DND-41 (cell line): ENCODE results near the gene CCL5.

Experiments
- ATAC-seq: fragments of 200-7000 bp; cut with Tn5 transposase; 3 replicates; pipeline ENCODE4 v1.9.1; 2021; ENCODE audit warnings: low read depth; ENCODE audit not compliant: insufficient read depth
- DNase-seq: peaks from one replicate; pipeline ENCODE4 v3.0.0-alpha.2; 2020
- H2AFZ ChIP-seq: 2 replicates; pipeline ENCODE4 v1.6.0; 2012; ENCODE audit warnings: low read depth, low read length
- H3K27ac ChIP-seq: 2 replicates; pipeline ENCODE4 v1.5.1; 2012; ENCODE audit warnings: low read length, inconsistent platforms
- H3K27me3 ChIP-seq: fragments of 200-600 bp; sonication (generic); 2 replicates; pipeline ENCODE4 v1.6.0; 2012; ENCODE audit warnings: low read length, mild to moderate bottlenecking, inconsistent platforms; ENCODE audit not compliant: insufficient read depth, poor library complexity
- H3K36me3 ChIP-seq: 2 replicates; pipeline ENCODE4 v1.5.1; 2012; ENCODE audit warnings: low read length, inconsistent platforms; ENCODE audit not compliant: insufficient read depth
- H3K4me1 ChIP-seq: 2 replicates; pipeline ENCODE4 v1.5.1; 2012; ENCODE audit warnings: mild to moderate bottlenecking, low read length; ENCODE audit not compliant: insufficient read depth
- H3K4me2 ChIP-seq: 2 replicates; pipeline ENCODE4 v1.6.0; 2012; ENCODE audit warnings: mild to moderate bottlenecking, moderate library complexity, low read length, inconsistent platforms; ENCODE audit not compliant: insufficient read depth
- H3K4me3 ChIP-seq, 2 experiments: fragments of 200-600 bp in 1 of 2; shearing (Covaris generic) in 1 of 2; 2 replicates each; pipeline ENCODE4 v1.5.1; 2012 to 2016; ENCODE audit warnings: inconsistent platforms in 2 of 2, low read length in 2 of 2, mild to moderate bottlenecking in 2 of 2, low read depth in 1 of 2, moderate library complexity in 1 of 2
- H3K79me2 ChIP-seq: 2 replicates; pipeline ENCODE4 v1.6.0; 2012; ENCODE audit warnings: low read length, inconsistent platforms; ENCODE audit not compliant: insufficient read depth
- H3K9ac ChIP-seq: 2 replicates; pipeline ENCODE4 v1.6.0; 2012; ENCODE audit warnings: low read depth, mild to moderate bottlenecking, inconsistent platforms, low read length, moderate library complexity
- H3K9me3 ChIP-seq: 2 replicates; pipeline ENCODE4 v1.5.1; 2012; ENCODE audit warnings: low read length, moderate library complexity, mild to moderate bottlenecking, inconsistent platforms; ENCODE audit not compliant: insufficient read depth, severe bottlenecking
- H4K20me1 ChIP-seq: 2 replicates; pipeline ENCODE4 v1.6.0; 2012; ENCODE audit warnings: low read length; ENCODE audit not compliant: insufficient read depth
- CTCF ChIP-seq: IDR thresholded peaks from 2 replicates; pipeline ENCODE4 v1.5.1; 2012; ENCODE audit warnings: borderline replicate concordance, low read length, moderate library complexity, mild to moderate bottlenecking; ENCODE audit not compliant: poor library complexity, severe bottlenecking; ENCODE audit errors: extremely low read depth
- EZH2 ChIP-seq: IDR thresholded peaks from 3 replicates; pipeline ENCODE4 v1.6.1; 2012; ENCODE audit warnings: borderline replicate concordance, low read depth, mild to moderate bottlenecking, moderate library complexity, low read length, inconsistent platforms; ENCODE audit not compliant: severe bottlenecking

The CCL5 gene

GRCh38 chr17:35844547-35844946, 35.6 kb downstream of the CCL5 start:
- Histone ChIP-seq H3K9ac (no peak overlapping the region), H3K79me2 (no peaks in the 10 kb centered on the region; the same call in 1 of the 2 replicates), H2AFZ (no peak overlapping the region), H3K4me1 (no peaks in the 10 kb centered on the region), H3K27me3 (no peaks in the 10 kb centered on the region), H3K4me2 (no peak overlapping the region), H4K20me1 (peaks cover 25% of the 10 kb centered on the region), H3K9me3 (no peaks in the 10 kb centered on the region), H3K4me3 (no peak overlapping the region), H3K27ac (no peak overlapping the region), H3K36me3 (peaks cover 97% of the 10 kb centered on the region)
- no peak for ATAC-seq
- no peak for DNase-seq
- TF ChIP-seq EZH2 (no peak), CTCF (no peak)

DNA sequence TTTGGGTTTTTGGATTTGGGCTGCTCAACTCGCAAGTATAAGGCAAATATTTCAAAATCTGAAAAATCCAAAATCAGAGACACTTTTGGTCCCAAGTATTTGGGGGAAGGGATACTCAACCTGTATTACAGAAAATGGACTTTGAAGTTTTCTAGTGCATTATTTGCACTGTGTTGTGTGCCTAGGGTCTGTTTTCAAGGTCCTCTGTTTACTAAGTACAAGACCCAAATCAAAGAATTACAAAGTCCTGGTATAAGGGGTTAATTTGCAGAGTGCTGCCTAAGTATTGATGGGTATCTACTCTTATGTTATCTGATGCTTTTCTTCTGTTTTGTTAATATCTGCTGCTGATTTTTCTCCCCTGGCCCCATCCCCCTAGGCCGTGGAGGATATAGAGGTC, 36.5 kb downstream of the CCL5 start:
- Histone ChIP-seq H3K4me2 (no peak overlapping the region), H3K9ac (no peak overlapping the region), H3K36me3 (peaks cover 96% of the 10 kb centered on the region), H3K79me2 (no peaks in the 10 kb centered on the region; the same call in 1 of the 2 replicates), H3K9me3 (no peaks in the 10 kb centered on the region), H4K20me1 (peaks cover 25% of the 10 kb centered on the region), H3K27me3 (no peaks in the 10 kb centered on the region), H2AFZ (no peak overlapping the region), H3K4me3 (no peak overlapping the region), H3K27ac (no peak overlapping the region), H3K4me1 (no peaks in the 10 kb centered on the region)
- TF ChIP-seq CTCF (no peak), EZH2 (no peak)
- ATAC-seq (no peak), DNase-seq (no peak)

- H3K79me2 ChIP-seq: peaks cover 4% of the 10 kb centered on the region; the same call in 1 of the 2 replicates
- H2AFZ ChIP-seq: no peak overlapping the region
- H3K9ac ChIP-seq: no peak overlapping the region
- no peak for DNase-seq
- no peak overlapping the region for H3K4me3 ChIP-seq
- peaks cover 96% of the 10 kb centered on the region for H3K36me3 ChIP-seq
- H3K4me2 ChIP-seq: no peak overlapping the region
- peaks cover 18% of the 10 kb centered on the region for H4K20me1 ChIP-seq
- TF ChIP-seq EZH2 (no peak), CTCF (no peak)
- no peaks in the 10 kb centered on the region for H3K27me3 ChIP-seq
- no peaks in the 10 kb centered on the region for H3K4me1 ChIP-seq
- no peaks in the 10 kb centered on the region for H3K9me3 ChIP-seq
- no peak for ATAC-seq
- H3K27ac ChIP-seq: no peak overlapping the region
These were observed 37.9 kb downstream of the CCL5 start for GRCh38 chr17:35842239-35842638.

GRCh38 chr17:35841505-35841904, 38.7 kb downstream of the CCL5 start:
- Histone ChIP-seq H3K27me3 (no peaks in the 10 kb centered on the region), H3K4me1 (no peaks in the 10 kb centered on the region), H2AFZ (no peak overlapping the region), H3K4me3 (no peak overlapping the region), H3K79me2 (peaks cover 4% of the 10 kb centered on the region; the same call in 1 of the 2 replicates), H3K9me3 (no peaks in the 10 kb centered on the region), H3K27ac (no peak overlapping the region), H3K36me3 (peaks cover 96% of the 10 kb centered on the region), H3K4me2 (no peak overlapping the region), H3K9ac (no peak overlapping the region), H4K20me1 (peaks cover 18% of the 10 kb centered on the region)
- no peak for TF ChIP-seq EZH2
- no peak for TF ChIP-seq CTCF
- DNase-seq (no peak), ATAC-seq (no peak)
